Mucosa of gallbladder (tissue), 1 donor: ENCODE data around the gene PSAT1. TPM values are rescaled to one million over a fixed set of nuclear protein-coding genes. Genes with fewer than 3 reads are reported as not detected.

Source experiments
- DNase-seq: peaks from one replicate; pipeline ENCODE4 v3.0.0-alpha.2; 2020; ENCODE audit warnings: low spot score
- total RNA-seq: library from RNA; stranded (reverse); gene quantifications from one replicate; pipeline ENCODE4 v1.2.1, GENCODE V29; 2021
- donor health status: DM: no; HTN: no; CAD: no.

PSAT1 gene
- total RNA-seq, 1 donor from 2014 or later, result 2.4 TPM

- no peak for DNase-seq
Measured at GRCh38 chr9:78316166-78316892, 19.4 kb downstream of the PSAT1 start.

DNA sequence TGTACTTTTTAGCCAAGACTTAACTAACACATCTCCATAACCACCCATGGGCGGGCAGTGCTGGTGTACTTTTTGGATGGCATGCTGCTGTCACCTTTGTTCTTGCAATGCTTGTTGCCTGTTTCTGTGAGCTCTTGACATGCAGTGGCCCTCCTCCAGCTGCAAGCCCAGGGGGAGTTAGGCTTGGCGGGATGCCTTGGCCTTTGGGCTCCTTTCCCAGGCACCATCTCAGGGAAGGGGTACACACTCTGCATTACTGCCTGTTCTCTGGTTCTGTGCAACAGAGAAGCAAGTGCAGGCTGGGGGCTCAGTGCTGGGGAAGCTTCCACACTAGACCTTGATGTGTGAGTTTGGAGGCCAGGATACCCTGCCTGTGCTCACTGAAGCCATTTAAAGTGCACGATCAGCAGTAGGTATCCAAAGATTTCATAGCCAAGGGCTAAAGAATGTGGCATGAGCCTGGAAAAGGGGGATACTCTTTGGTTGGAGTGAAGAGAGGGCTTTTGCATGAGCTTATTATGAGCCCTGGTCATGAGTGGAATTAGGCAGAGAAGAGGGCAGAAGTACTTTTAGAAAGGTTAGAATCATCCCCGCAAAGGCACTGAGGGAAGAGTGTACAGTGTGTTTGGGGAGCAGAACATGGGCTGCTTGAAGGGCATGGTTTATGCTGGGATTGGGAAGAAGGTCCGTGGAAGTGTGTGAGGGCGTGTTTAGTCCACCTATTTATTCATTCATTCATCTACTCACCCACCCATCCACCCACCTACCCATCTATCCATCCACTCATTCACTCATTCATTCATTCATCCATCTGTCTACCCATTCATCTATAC, 22.5 kb downstream of the PSAT1 start:
- DNase-seq, result no peak

GRCh38 chr9:78320030-78320693, 23.2 kb downstream of the PSAT1 start:
- DNase-seq, result no peak

DNA sequence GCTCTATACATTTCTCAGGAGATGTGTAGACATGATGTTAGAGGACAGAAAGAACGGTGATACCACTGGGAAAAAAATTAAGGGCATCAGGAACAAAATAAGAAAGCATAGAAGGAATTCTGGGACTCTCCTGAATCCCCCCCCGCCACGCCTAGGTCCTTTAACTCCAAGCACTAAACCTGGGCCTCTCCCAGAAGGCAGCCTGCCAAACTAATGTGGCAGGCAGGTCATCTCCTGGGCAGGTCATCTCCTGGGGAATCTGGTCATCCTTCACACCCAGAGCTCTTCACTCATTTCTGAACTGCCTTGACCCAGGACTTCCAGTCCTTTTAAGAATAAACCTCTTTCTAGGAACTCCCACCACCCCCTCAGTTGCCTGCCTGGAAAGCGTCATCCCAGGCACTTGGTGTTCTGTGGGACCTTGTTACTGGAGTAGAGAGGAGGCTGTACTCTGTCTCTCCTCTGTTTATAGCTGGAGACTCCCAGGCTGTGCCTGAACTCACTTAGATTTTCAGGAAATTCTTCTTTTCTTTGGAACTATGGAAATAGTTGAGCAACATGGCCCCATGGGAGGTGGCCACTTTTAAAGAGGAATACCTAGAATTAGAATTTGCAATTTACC, 24.1 kb downstream of the PSAT1 start:
- DNase-seq, result no peak

GRCh38 chr9:78321505-78321904, 24.6 kb downstream of the PSAT1 start:
- DNase-seq, result no peak

DNA sequence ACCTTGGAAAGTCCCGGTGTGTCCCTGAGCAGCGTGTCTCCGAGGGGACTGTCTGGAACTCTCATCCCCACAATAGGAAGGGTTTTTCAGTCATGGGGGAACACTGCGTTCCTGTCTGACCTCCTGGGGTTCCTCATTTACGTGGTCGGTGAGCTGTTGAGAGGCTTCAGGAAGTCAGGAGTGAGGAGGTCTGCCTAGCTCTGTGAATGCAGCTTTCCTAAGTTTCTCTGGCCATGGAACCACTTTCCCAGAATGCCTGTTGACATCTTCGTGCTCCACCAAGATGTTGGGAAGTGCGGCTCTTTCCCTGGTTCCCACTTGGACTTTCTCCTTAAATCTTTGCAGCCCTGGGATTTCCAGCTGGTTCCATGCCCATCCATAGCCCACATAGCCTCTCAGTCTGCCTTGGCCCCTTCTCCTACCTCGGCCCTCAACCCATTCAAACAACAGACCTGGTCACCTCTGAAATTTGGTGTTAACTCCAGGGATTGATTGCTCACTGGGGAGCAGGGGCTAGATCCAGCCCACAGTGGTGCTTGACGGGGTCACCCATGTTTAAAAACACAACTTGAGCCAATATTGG, 27.2 kb downstream of the PSAT1 start:
- no peak for DNase-seq

DNA sequence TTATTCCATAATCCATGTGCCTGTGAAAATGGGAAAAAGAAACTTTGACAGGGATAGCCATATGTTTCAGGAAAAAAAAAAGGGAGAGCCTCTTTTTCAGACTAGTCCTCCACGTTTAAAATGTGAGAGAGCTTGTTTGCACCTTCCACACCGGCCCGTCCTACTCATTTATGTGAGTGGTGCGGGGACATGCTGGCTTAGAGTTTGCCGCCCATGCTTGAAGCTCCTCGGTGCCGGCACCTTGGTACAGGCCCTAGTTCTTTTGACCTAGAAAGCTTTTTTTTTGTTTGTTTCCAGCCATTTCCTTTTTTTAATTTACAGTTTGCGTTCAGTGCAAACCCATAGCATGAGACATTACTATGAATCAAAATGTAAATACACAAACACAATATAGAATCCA, 27.8 kb downstream of the PSAT1 start:
- DNase-seq, result no peak

- no peak for DNase-seq
Measured at GRCh38 chr9:78325343-78325742, 28.4 kb downstream of the PSAT1 start.

- no peak for DNase-seq
Measured at GRCh38 chr9:78325846-78326360, 29.0 kb downstream of the PSAT1 start.

GRCh38 chr9:78326564-78326963, 29.6 kb downstream of the PSAT1 start:
- no peak for DNase-seq

- no peak for DNase-seq
Measured at GRCh38 chr9:78332381-78332780, 35.5 kb downstream of the PSAT1 start.

DNA sequence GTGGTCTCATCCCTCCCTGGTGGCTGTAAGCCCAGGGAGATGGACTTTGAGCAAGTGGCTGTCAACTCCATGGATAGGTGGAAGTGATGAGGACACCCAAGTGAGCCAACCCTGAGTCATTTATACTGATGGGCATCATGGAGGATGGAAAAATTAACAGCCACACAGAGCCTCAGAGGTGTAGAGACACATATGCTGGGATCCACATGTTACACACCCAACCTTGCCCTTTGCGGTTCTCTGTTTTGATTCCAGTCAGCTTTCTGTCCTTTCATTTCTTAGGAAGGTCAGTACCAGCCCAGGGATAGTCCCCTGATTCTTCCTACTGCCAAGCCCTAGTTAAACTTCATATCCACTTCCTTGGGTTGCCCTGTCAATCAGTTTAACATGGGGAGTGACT, 51.9 kb downstream of the PSAT1 start:
- no peak for DNase-seq

DNA sequence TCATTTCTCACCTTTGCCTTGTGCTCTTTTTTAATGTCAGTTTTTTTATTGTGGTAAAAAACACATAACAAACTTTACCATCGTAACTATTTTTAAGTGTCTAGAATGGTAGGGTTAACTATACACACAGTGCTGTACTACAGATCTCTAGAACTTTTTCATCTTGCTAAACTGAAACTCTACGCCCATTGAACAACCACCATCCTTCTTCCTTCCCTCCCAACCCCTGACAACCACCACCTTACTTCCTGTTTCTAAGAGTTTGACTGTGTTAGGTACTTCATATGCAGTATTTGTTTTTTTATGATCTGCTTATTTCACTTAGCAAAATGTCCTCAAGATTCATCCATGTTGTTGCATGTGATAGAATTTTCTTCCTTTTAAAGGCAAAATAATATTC, 54.9 kb downstream of the PSAT1 start:
- no peak for DNase-seq

DNA sequence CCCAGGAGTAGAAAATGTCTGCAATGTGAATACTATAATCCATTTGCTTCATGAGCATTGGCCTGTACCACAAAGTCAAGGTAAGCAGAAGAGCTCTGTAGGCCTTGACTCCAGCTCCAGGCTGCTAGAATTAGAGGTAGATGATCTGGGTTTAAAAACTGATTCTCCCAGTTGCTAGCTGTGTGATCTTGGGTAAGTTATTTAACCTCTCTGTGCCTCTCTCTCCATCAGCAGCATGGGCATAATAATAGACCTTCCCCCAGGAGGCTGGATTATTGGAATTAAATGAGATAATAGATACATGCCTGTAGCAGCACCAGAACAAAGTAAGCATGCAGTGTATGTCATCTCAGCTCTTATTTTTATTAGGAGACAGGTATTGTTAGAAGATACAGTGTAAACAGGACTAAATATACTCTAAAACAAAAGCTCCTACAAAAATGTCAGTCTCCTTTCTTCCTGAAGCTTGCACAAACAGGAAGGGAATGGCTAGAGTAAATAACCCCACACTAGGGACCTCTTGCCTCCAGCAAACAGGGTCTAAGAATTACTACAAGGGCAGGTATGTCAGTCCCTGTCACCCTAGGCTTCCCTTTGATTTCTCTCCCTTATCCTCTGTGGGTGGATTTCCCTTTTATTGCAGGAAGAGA, 57.5 kb downstream of the PSAT1 start:
- DNase-seq, result no peak

GRCh38 chr9:78354989-78355388, 58.1 kb downstream of the PSAT1 start:
- no peak for DNase-seq

- DNase-seq, result no peak
Measured at GRCh38 chr9:78356634-78357033, 59.7 kb downstream of the PSAT1 start.

DNA sequence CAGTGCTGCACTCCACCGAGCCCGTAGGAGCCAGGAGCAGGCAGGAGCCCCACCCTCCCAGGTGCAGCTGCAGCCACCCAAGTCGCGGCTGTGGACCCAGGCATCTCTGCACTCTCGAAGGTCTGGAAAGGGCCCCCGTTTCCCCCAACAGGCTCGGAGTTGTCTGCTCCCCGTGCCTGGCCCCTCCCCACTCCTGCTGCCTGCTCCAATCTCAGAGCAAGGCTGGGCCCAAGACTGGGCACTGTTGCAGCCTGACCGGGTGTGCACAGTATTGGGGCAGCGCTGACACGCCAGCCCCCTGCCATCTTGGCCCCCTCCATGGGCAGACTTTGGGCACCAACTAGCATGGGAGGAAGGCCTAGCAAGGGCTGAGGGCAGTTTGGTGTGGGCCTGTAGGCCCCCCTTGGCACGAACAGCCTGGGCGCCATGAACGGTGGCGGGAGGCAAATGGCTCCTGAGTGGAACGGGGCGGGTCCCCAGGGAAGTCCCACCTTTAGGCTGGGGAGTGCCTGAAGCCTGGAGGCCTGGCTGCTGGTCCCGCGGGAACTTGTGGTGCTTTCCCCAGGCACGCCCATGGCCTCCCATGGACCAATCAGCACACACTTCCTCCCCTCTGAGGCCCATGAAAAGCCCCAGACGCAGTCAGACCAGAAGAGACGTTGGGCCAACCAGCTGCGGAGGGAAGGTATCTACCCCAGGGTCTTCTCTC, 60.4 kb downstream of the PSAT1 start:
- DNase-seq, result no peak

GRCh38 chr9:78358329-78359051, 61.6 kb downstream of the PSAT1 start:
- DNase-seq, result no peak

DNA sequence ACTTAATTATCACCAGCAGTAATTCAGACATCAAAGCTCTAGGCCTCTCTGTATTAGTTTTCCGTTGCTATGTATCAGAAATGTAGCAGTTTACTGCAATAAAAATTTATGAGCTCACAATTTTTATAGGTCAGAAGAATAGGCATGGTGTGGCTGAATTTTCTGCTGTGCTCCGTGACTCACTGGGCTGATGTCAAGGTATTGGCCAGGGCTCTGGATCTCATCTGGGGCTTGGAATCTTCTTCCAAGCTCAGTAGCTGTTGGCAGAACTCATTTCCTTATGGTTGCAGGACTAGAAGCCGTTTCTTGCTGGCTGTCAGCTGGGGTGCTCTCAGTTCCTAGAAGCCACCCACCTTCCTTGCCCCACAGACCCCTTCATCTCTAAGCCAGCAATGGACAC, 66.3 kb downstream of the PSAT1 start:
- DNase-seq, result no peak
